Measurements from ENCODE around the gene CYTH3.
"Not testable (repeated sequence)": the region's sequence is repeated elsewhere in the genome, so short reads cannot be mapped to it uniquely, and the experiment has no call there.

CYTH3 gene

GRCh38 chr7:6227294-6227846 lies 45.1 kb downstream of the CYTH3 start:
- DNase-seq = no peak

GRCh38 chr7:6226194-6226799 lies 46.1 kb downstream of the CYTH3 start:
- no peak for DNase-seq

- not testable (repeated sequence) for DNase-seq
Observed at GRCh38 chr7:6223411-6223810, 49.0 kb downstream of the CYTH3 start.

- DNase-seq = not testable (repeated sequence)
Observed at GRCh38 chr7:6223010-6223409, 49.4 kb downstream of the CYTH3 start.

GRCh38 chr7:6221340-6222319 lies 50.8 kb downstream of the CYTH3 start:
- DNase-seq = no peak

GRCh38 chr7:6218329-6218728 lies 54.1 kb downstream of the CYTH3 start:
- no peak for DNase-seq

GRCh38 chr7:6212008-6212407 lies 60.4 kb downstream of the CYTH3 start:
- no peak for DNase-seq

- no peak for DNase-seq
Observed at GRCh38 chr7:6210621-6211372, 61.6 kb downstream of the CYTH3 start.

- no peak for DNase-seq
Observed at GRCh38 chr7:6209340-6209739, 63.1 kb downstream of the CYTH3 start.

- no peak for DNase-seq
Observed at GRCh38 chr7:6208573-6209328, 63.7 kb downstream of the CYTH3 start.

- DNase-seq = no peak
Observed at GRCh38 chr7:6205971-6206660, 66.3 kb downstream of the CYTH3 start.

- DNase-seq = no peak
Observed at GRCh38 chr7:6203381-6203780, 69.0 kb downstream of the CYTH3 start.

GRCh38 chr7:6202117-6202516 lies 70.3 kb downstream of the CYTH3 start:
- DNase-seq = no peak

GRCh38 chr7:6200971-6201370 lies 71.5 kb downstream of the CYTH3 start:
- DNase-seq = no peak

GRCh38 chr7:6198689-6199595 lies 73.5 kb downstream of the CYTH3 start:
- no peak for DNase-seq

- no peak for DNase-seq
Observed at GRCh38 chr7:6197801-6198551, 74.4 kb downstream of the CYTH3 start.

- no peak for DNase-seq
Observed at GRCh38 chr7:6193709-6194108, 78.7 kb downstream of the CYTH3 start.

- DNase-seq = not testable (repeated sequence)
Observed at GRCh38 chr7:6190563-6190962, 81.9 kb downstream of the CYTH3 start.

GRCh38 chr7:6188389-6188788 lies 84.0 kb downstream of the CYTH3 start:
- DNase-seq = no peak

- DNase-seq = no peak
Observed at GRCh38 chr7:6186577-6186976, 85.8 kb downstream of the CYTH3 start.
